IPS-11a (cell line): Measurements from ENCODE around the gene G0S2.
"Not testable (repeated sequence)": the region's sequence is repeated elsewhere in the genome, so short reads cannot be mapped to it uniquely, and the experiment has no call there.

Experiments
- H3K4me3 ChIP-seq: one replicate; pipeline ENCODE4 v1.5.1; 2013; ENCODE audit warnings: low read depth, low read length, control low read depth

Gene G0S2

GRCh38 chr1:209675565-209676154 is 448 bp downstream of the G0S2 start:
- H3K4me3 ChIP-seq: peak overlapping the region; percentile 44

- no peak overlapping the region for H3K4me3 ChIP-seq
Observed at GRCh38 chr1:209678981-209679539, 3.8 kb downstream of the G0S2 start.

GRCh38 chr1:209685821-209686220 is 10.6 kb downstream of the G0S2 start:
- no peak overlapping the region for H3K4me3 ChIP-seq

- no peak overlapping the region for H3K4me3 ChIP-seq
Observed at GRCh38 chr1:209686322-209686721, 11.1 kb downstream of the G0S2 start.

- H3K4me3 ChIP-seq: no peak overlapping the region
Observed at GRCh38 chr1:209688746-209689234, 13.6 kb downstream of the G0S2 start.

- H3K4me3 ChIP-seq: no peak overlapping the region
Observed at GRCh38 chr1:209689477-209689876, 14.3 kb downstream of the G0S2 start.

GRCh38 chr1:209691237-209691636 is 16.0 kb downstream of the G0S2 start:
- no peak overlapping the region for H3K4me3 ChIP-seq

- H3K4me3 ChIP-seq: no peak overlapping the region
Observed at GRCh38 chr1:209692296-209692695, 17.1 kb downstream of the G0S2 start.

GRCh38 chr1:209692745-209693504 is 17.7 kb downstream of the G0S2 start:
- no peak overlapping the region for H3K4me3 ChIP-seq

- no peak overlapping the region for H3K4me3 ChIP-seq
Observed at GRCh38 chr1:209696673-209697072, 21.5 kb downstream of the G0S2 start.

GRCh38 chr1:209697126-209697525 is 21.9 kb downstream of the G0S2 start:
- no peak overlapping the region for H3K4me3 ChIP-seq

- not testable (repeated sequence) for H3K4me3 ChIP-seq
Observed at GRCh38 chr1:209700686-209701085, 25.5 kb downstream of the G0S2 start.

- H3K4me3 ChIP-seq: no peak overlapping the region
Observed at GRCh38 chr1:209702832-209703231, 27.6 kb downstream of the G0S2 start.

- H3K4me3 ChIP-seq: no peak overlapping the region
Observed at GRCh38 chr1:209703834-209704504, 28.8 kb downstream of the G0S2 start.

- H3K4me3 ChIP-seq: no peak within 1 kb of the TSS
Observed at GRCh38 chr1:209704584-209704983, 29.4 kb downstream of the G0S2 start, which contains the start of gene HSD11B1. HSD11B1 (plus strand) TSS chr1:209704846; CDS start chr1:209704943, 97 bp downstream.

GRCh38 chr1:209705033-209705598 is 29.9 kb downstream of the G0S2 start:
- H3K4me3 ChIP-seq: no peak overlapping the region

GRCh38 chr1:209706622-209707021 is 31.4 kb downstream of the G0S2 start:
- no peak overlapping the region for H3K4me3 ChIP-seq

- H3K4me3 ChIP-seq: no peak overlapping the region
Observed at GRCh38 chr1:209707308-209707707, 32.1 kb downstream of the G0S2 start.

- no peak overlapping the region for H3K4me3 ChIP-seq
Observed at GRCh38 chr1:209708297-209708696, 33.1 kb downstream of the G0S2 start.

GRCh38 chr1:209710093-209710492 is 34.9 kb downstream of the G0S2 start:
- no peak overlapping the region for H3K4me3 ChIP-seq

GRCh38 chr1:209710847-209711246 is 35.6 kb downstream of the G0S2 start:
- no peak overlapping the region for H3K4me3 ChIP-seq
